Skeletal muscle satellite cell (primary cell): ENCODE measurements around the gene NDUFB10.

Experiments used
- H3K27me3 ChIP-seq: 2 replicates; pipeline ENCODE4 v1.7.0; 2013; ENCODE audit warnings: low read length; ENCODE audit not compliant: control insufficient read depth, insufficient read depth
- H3K36me3 ChIP-seq: 2 replicates; pipeline ENCODE4 v1.7.0; 2013; ENCODE audit warnings: mild to moderate bottlenecking, control low read depth, low read length; ENCODE audit not compliant: insufficient read depth
- H3K4me1 ChIP-seq: 2 replicates; pipeline ENCODE4 v1.7.0; 2013; ENCODE audit warnings: low read length; ENCODE audit not compliant: control insufficient read depth, insufficient read depth
- H3K4me2 ChIP-seq: 2 replicates; pipeline ENCODE4 v1.7.0; 2013; ENCODE audit warnings: mild to moderate bottlenecking, low read length
- H3K4me3 ChIP-seq: 2 replicates; pipeline ENCODE4 v1.7.0; 2013; ENCODE audit warnings: low read length
- H3K9ac ChIP-seq: 2 replicates; pipeline ENCODE4 v1.7.0; 2013; ENCODE audit warnings: mild to moderate bottlenecking, low read depth, low read length, moderate library complexity
- H3K9me3 ChIP-seq: replicated peaks from 2 replicates; pipeline ENCODE4 v1.7.0; 2013; ENCODE audit warnings: mild to moderate bottlenecking, control low read depth, low read length

Gene NDUFB10

GRCh38 chr16:1977875-1978268, 18.5 kb downstream of the NDUFB10 start:
- Histone ChIP-seq H3K4me1 (peaks cover under 1% of the 10 kb centered on the region), H3K9me3 (no peaks in the 10 kb centered on the region), H3K9ac (no peak overlapping the region), H3K27me3 (peaks cover 33% of the 10 kb centered on the region), H3K36me3 (peaks cover 50% of the 10 kb centered on the region), H3K4me3 (no peak overlapping the region), H3K4me2 (no peak overlapping the region)

DNA sequence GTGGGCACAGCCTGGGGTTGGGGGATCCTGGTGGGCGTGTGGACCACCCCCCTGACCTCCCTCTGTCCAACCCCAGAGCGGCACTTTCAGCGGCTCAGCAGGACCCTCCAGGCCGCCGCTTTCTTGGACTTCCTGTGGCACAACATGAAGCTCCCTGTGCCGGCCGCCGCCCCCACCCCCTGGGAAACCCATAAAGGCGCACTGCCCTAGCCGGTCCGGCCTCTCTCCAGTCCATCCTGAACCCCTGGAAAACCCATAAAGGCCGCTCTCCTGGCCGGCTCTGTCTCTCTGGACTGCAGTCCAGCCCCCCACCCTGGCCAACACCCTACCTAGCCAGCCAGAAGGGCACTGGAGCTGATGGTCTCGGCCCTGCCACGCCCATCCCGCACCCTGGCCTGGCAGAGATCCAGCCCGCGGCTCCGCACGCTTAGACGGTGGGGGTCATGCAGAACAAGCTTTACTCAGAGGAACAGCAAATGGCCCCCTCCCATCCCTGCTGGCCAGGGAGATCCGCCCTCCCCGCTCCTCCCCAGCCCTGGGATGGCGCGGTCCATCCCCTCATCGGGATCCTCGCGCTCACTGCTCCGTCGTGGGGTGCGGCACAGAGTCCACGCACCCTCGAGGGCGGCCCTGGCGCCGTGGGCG, 19.3 kb downstream of the NDUFB10 start:
- Histone ChIP-seq H3K4me1 (peaks cover 4% of the 10 kb centered on the region), H3K27me3 (peaks cover 33% of the 10 kb centered on the region), H3K4me3 (no peak overlapping the region)

GRCh38 chr16:1979271-1980029, 20.1 kb downstream of the NDUFB10 start:
- H3K4me2 ChIP-seq, result no peak overlapping the region
- no peak overlapping the region for H3K9ac ChIP-seq
- H3K27me3 ChIP-seq, result peaks cover 33% of the 10 kb centered on the region
- peaks cover 6% of the 10 kb centered on the region for H3K4me1 ChIP-seq
- H3K4me3 ChIP-seq, result no peak overlapping the region
- no peaks in the 10 kb centered on the region for H3K9me3 ChIP-seq
- H3K36me3 ChIP-seq, result peaks cover 46% of the 10 kb centered on the region

More for the DNA sequence above, 19.3 kb downstream of the NDUFB10 start:
- Histone ChIP-seq H3K36me3 (peaks cover 50% of the 10 kb centered on the region), H3K9ac (no peak overlapping the region), H3K4me2 (no peak overlapping the region), H3K9me3 (no peaks in the 10 kb centered on the region)

GRCh38 chr16:1980030-1980769, 20.9 kb downstream of the NDUFB10 start:
- Histone ChIP-seq H3K9ac (no peak overlapping the region), H3K4me3 (no peak overlapping the region), H3K36me3 (peaks cover 39% of the 10 kb centered on the region), H3K9me3 (no peaks in the 10 kb centered on the region), H3K4me1 (peaks cover 14% of the 10 kb centered on the region), H3K27me3 (peaks cover 33% of the 10 kb centered on the region), H3K4me2 (no peak overlapping the region)

- no peak overlapping the region for H3K4me2 ChIP-seq
- no peak overlapping the region for H3K4me3 ChIP-seq
- peaks cover 34% of the 10 kb centered on the region for H3K36me3 ChIP-seq
- peaks cover 33% of the 10 kb centered on the region for H3K27me3 ChIP-seq
- H3K9me3 ChIP-seq, result no peaks in the 10 kb centered on the region
- H3K9ac ChIP-seq, result no peak overlapping the region
- peaks cover 19% of the 10 kb centered on the region for H3K4me1 ChIP-seq
These were observed 21.4 kb downstream of the NDUFB10 start for GRCh38 chr16:1980770-1981087.

GRCh38 chr16:1981398-1981836, 22.1 kb downstream of the NDUFB10 start, which contains the start of gene NOXO1:
Gene NOXO1 (minus strand): TSS chr16:1981469. CDS start chr16:1981179, 290 bp downstream.
- no peak within 1 kb of the TSS for H3K9ac ChIP-seq
- no peak within 1 kb of the TSS for H3K4me2 ChIP-seq
- no peak within 1 kb of the TSS for H3K4me3 ChIP-seq
- H3K9me3 ChIP-seq, result no peaks in the 10 kb centered on the region
- H3K27me3 ChIP-seq, result peaks cover 33% of the 10 kb centered on the region
- peaks cover 35% of the 10 kb centered on the region for H3K36me3 ChIP-seq
- peaks cover 22% of the 10 kb centered on the region for H3K4me1 ChIP-seq

- no peaks in the 10 kb centered on the region for H3K9me3 ChIP-seq
- no peak overlapping the region for H3K4me2 ChIP-seq
- peaks cover 33% of the 10 kb centered on the region for H3K36me3 ChIP-seq
- H3K9ac ChIP-seq, result no peak overlapping the region
- peaks cover 33% of the 10 kb centered on the region for H3K27me3 ChIP-seq
- peaks cover 22% of the 10 kb centered on the region for H3K4me1 ChIP-seq
- no peak overlapping the region for H3K4me3 ChIP-seq
These were observed 22.7 kb downstream of the NDUFB10 start for GRCh38 chr16:1982013-1982433.

GRCh38 chr16:1982991-1983543, 23.7 kb downstream of the NDUFB10 start:
- no peaks in the 10 kb centered on the region for H3K9me3 ChIP-seq
- peaks cover 33% of the 10 kb centered on the region for H3K27me3 ChIP-seq
- peak overlapping the region; percentile 96 for H3K4me2 ChIP-seq
- peaks cover 22% of the 10 kb centered on the region for H3K4me1 ChIP-seq
- peaks cover 25% of the 10 kb centered on the region for H3K36me3 ChIP-seq
- no peak overlapping the region for H3K9ac ChIP-seq
- H3K4me3 ChIP-seq, result peak overlapping the region; percentile 87

DNA sequence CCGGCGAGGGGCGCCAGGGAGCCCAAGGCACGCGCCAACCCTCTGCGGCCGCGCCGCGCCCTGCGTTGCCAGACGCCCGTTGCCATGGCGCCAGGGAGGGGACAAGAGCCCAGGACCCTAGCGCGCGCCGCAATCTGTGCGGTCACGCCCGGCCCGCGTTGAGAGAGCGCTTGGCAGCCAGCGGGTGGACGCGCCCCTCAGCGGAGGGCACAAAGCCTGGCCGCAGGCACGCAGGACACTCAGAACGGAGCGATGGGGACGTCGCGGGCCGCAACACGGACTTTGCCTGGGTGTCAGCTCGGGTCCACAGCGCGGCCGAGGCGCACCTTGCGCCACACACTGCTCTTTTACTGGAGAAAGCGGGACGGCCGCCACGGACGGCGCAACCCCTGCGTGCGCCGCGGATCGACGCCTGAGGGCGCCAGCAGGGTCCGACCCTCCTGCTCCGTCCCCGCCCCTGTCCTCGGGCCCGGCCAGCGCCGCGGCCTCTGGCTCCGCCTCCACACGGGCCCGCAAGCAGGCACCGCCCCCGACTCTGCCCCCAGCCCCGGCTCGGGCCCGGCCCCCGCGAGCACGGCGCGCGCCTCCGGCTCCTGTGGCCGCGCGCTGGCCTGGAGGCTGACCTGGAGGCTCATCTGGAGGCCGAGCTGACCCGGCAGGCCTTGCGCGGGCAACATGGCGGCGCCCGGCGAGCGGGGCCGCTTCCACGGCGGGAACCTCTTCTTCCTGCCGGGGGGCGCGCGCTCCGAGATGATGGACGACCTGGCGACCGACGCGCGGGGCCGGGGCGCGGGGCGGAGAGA, 24.4 kb downstream of the NDUFB10 start, which contains the start of gene GFER:
Gene GFER, plus strand, starts transcription at position 650 of the 803 bp plus-strand sequence. Its CDS starts 26 bp downstream, at position 676.
- Histone ChIP-seq H3K9ac (peak within 1 kb of the TSS; percentile 85), H3K9me3 (no peaks in the 10 kb centered on the region), H3K4me3 (peak within 1 kb of the TSS; percentile 87), H3K4me1 (peaks cover 22% of the 10 kb centered on the region), H3K36me3 (peaks cover 19% of the 10 kb centered on the region), H3K4me2 (peak within 1 kb of the TSS; percentile 96), H3K27me3 (peaks cover 34% of the 10 kb centered on the region)

DNA sequence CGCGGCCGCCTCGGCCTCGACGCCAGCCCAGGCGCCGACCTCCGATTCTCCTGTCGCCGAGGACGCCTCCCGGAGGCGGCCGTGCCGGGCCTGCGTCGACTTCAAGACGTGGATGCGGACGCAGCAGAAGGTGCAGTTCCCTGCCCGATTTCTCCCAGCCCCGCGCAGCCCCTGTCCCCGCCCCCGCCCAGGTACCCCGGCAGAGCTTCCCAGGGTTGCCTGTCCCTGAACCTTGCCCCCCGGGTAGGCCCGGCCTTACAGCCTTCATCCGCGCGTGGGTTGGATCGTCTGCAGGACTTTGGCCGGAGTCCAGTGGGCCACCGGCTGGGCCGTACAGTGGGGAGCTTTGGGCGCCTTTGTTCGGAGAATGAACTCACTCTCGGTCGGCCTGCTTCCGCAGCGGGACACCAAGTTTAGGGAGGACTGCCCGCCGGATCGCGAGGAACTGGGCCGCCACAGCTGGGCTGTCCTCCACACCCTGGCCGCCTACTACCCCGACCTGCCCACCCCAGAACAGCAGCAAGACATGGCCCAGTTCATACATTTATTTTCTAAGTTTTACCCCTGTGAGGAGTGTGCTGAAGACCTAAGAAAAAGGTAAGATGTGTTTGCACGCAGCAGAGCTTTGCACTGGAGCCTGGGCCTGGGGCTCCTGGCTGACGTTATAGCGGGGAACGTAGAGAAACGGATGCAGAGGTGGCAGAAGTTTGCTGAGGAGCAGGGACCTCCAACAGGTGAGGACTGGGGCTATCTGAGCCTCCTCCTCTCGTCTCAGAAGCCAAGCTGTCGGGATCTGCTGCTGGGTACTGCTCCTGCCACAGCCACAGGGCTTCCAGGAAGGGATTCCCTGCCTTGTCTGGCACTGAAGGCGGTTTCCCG, 25.2 kb downstream of the NDUFB10 start:
- Histone ChIP-seq H3K4me1 (peaks cover 22% of the 10 kb centered on the region), H3K4me3 (peak overlapping the region; percentile 87), H3K9me3 (no peaks in the 10 kb centered on the region), H3K4me2 (peak overlapping the region; percentile 96), H3K27me3 (peaks cover 42% of the 10 kb centered on the region), H3K9ac (peak overlapping the region; percentile 85), H3K36me3 (peaks cover 14% of the 10 kb centered on the region)
